GM21576 (cell line): ENCODE results near the gene DKK2.

Experiments
- ATAC-seq: cut with Tn5 transposase; IDR thresholded peaks from one replicate; pipeline ENCODE4 v1.9.1; 2021; ENCODE audit warnings: mild to moderate bottlenecking, moderate library complexity; ENCODE audit not compliant: unreplicated experiment

Gene DKK2

GRCh38 chr4:107035819-107036583 lies at the start of gene DKK2:
TSS of gene DKK2 (minus strand) at chr4:107036313. CDS start at chr4:107035591, 722 bp downstream.
- ATAC-seq = no peak

- no peak for ATAC-seq
These were observed 41.1 kb upstream of the DKK2 start for GRCh38 chr4:107077192-107077591.

DNA sequence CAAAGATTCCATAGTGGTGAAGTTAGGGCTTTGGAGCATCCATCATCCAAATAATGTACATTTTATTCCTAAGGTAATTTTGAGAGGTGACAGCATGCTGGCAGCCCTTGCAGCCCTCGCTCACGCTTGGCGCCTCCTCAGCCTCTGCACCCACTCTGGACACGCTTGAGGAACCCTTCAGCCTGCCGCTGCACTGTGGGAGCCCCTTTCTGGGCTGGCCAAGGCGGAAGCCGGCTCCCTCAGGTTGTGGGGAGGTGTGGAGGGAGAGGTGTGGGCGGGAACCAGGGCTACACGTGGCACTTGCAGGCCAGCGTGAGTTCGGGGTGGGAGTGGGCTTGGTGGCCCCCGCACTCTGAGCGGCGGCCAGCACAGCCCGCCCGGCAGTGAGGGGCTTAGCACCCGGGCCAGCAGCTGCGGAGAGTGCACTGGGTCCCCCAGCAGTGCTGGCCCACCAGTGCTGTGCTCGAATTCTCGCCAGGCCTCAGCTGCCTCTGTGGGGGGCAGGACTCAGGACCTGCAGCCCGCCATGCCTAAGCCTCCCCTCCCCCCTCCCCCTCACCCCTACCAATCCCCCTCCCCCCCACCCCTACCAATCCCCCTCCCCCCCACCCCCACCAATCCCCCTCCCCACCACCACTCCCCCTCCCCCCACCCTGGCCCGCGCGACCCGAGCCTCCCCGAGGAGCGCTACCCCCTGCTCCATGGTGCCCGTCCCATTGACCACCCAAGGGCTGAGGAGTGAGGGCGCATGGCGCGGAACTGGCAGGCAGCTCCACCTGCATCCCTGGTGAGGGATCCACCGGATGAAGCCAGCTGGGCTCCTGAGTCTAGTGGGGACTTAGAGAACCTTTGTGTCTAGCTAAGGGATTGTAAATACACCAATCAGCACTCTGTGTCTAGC lies 37.0 kb upstream of the DKK2 start:
- no peak for ATAC-seq

GRCh38 chr4:107071108-107071507 lies 35.0 kb upstream of the DKK2 start:
- ATAC-seq = no peak

- peak; percentile 72 for ATAC-seq
These were observed 32.9 kb upstream of the DKK2 start for GRCh38 chr4:107069049-107069448.

DNA sequence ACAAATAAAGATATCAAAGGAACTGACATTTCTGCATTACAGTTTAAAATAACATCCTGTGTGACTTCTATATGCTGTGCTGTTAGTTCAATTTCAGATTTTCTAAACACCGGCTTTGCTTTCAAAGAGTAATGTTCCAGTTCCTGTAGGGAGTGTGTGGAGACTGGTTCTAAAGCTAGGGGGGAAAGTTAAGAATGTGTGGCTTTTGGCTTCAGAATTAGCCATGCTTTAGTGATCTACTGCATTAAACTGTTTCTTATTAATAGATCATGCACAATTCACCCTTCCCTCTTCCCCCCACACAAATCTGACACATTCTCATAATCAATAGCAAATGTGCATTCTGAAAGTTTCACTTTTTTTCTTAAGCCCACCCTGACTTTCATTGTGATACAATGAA lies 32.0 kb upstream of the DKK2 start:
- no peak for ATAC-seq

DNA sequence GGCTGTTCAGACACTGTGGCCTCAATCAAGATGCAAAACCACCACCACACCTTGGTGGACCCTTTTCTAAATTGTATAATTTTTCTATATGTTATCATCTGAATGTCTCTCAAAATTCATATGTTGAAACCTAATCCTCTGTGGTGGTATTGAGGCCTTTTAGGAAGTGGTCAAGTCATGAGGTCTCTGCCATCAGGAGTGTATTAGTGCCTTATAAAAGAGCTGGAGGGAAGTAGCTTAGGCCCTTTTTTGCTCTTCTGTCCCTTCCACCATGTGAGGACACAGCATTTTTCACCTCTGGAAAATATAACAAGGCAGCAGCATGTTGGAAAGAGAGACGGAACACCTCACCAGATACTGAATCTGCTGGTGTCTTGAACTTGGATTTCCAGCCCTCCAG lies 30.5 kb upstream of the DKK2 start:
- ATAC-seq = no peak

- ATAC-seq = no peak
These were observed 29.1 kb upstream of the DKK2 start for GRCh38 chr4:107065201-107065600.

DNA sequence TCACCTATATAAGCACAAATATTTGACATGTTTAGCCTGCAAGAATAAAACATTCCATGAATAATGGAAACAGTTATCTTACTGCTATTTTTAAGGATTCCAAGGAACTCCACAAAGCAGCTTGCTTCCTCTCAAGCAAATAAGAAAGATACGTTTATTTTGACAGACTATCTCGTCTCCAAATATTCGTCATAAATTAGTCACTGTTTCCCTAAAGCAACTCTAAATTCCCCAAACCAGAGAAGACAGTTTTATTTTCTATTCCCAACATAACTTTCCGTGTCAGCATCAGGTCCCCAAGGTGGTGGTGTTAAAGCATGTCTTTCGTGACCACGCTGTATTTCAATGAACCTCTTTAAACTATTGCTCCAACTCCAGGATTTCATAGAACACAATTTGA lies 24.3 kb upstream of the DKK2 start:
- no peak for ATAC-seq

DNA sequence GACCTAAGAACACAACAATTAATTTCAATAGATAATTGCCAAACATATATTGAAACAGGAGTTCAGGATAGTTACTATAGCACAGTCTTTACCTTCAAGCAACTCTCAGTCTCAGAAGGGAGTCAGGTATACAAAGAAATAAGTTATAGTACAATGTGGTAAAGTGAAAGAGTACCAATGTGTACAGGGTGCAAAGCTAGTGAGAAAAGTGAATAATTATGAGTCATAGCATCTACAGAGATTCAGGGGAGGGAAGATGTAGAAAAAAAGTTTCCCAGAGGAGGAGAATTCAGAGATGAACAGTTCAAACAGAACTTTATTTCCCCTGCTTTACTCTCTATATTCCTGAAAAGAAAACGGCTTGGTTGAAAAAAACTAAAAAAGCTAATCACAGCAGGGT lies 22.7 kb upstream of the DKK2 start:
- no peak for ATAC-seq

GRCh38 chr4:107050525-107051135 lies 14.5 kb upstream of the DKK2 start:
- ATAC-seq = no peak

GRCh38 chr4:107046261-107046660 lies 10.1 kb upstream of the DKK2 start:
- no peak for ATAC-seq

DNA sequence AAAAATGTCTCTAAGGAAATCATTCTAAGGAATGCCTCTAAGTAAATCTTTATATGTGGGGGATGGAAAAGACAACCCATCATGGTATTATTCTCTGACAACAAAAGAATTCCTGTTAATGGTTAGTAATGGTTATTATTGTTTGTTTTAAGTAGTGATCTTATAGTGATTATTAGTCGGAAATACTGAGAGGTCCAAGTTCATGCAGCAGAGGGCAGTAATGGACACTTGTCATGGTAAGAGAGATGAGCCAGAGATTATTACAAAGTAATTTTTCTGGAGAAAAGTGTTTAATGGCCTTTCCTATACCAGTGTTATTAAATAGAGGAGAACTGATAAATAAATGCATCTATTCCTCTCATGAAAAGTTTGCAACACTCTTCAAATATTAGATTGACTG lies 8.1 kb upstream of the DKK2 start:
- no peak for ATAC-seq

- ATAC-seq = no peak
These were observed 1.1 kb upstream of the DKK2 start for GRCh38 chr4:107037199-107037584.

GRCh38 chr4:107036584-107037198 lies 578 bp upstream of the DKK2 start:
- ATAC-seq = no peak

GRCh38 chr4:107034996-107035818 lies 906 bp downstream of the DKK2 start:
- ATAC-seq = no peak

GRCh38 chr4:107034091-107034995 lies 1.8 kb downstream of the DKK2 start:
- no peak for ATAC-seq

DNA sequence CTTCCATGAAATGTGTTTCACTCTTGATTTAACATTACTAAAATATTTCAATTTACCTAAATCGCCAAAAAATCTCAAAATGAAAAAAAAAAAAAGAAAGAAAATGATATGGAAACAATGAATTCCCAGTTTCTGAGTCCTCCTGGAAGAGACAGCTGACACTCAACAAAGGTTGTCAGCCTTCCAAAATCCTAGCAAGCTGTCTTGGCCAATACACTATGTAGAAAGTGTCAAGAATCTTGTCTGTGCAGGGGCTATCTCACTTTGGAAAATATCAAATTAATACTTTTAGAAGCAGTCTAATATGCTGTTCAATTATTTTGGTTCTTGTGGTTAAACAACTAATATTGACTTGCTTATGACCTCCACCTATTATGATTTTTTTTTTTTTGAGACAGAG lies 8.7 kb downstream of the DKK2 start:
- no peak for ATAC-seq

DNA sequence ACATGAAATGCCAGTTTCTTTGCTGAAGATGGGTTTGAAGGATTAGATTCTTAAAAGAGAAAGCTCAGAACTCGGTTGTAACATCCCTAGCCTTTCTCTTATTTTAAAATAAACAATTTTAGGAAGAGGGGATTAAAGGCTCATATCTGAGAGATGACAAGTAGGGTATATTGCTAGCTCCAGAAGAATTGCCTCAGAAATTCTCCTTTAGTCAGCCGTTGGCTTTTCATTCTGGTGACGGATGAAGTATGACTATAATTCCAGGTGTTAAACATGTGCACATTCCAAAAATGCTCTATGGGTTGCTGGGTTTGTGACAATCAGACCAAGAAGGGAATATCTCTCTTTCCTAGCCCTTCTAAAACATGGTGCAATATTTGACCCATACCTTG lies 17.8 kb downstream of the DKK2 start:
- no peak for ATAC-seq
